Heart left ventricle (tissue), 16 donors: ENCODE results near the gene ICAM5. TPM values are rescaled to one million over a fixed set of nuclear protein-coding genes. Genes with fewer than 3 reads are reported as not detected.

Experiments
- ATAC-seq, 4 donors: fragments of 200-7000 bp; cut with Tn5 transposase; one replicate each; pipeline ENCODE4 v1.9.1; 2020 to 2022; ENCODE audit warnings: moderate library complexity in 4 of 4, mild to moderate bottlenecking in 3 of 4, moderate number of reproducible peaks in 1 of 4
- DNase-seq, 5 donors: peaks; one replicate each; pipeline ENCODE4 v3.0.0-alpha.2; 2020
- H3K27ac ChIP-seq, 12 donors: fragments of 200-600 bp; sonication (generic) in 4 of 12; one replicate each; pipeline versions ENCODE4 v1.5.0 to v1.8.0; 2016 to 2022; ENCODE audit warnings: mild to moderate bottlenecking in 2 of 12
- H3K27me3 ChIP-seq, 9 donors: fragments of 200-600 bp; sonication (generic) in 2 of 9; one replicate each; pipeline versions ENCODE4 v1.5.1 to v1.8.0; 2016 to 2022; ENCODE audit warnings: mild to moderate bottlenecking in 3 of 9
- H3K36me3 ChIP-seq, 9 donors: fragments of 200-600 bp; sonication (generic) in 2 of 9; one replicate each; pipeline versions ENCODE4 v1.5.0 to v1.8.0; 2018 to 2022; ENCODE audit warnings: mild to moderate bottlenecking in 2 of 9
- H3K4me1 ChIP-seq, 12 donors: fragments of 200-600 bp; sonication (generic) in 4 of 12; one replicate each; pipeline versions ENCODE4 v1.5.0 to v1.8.0; 2016 to 2022; ENCODE audit warnings: mild to moderate bottlenecking in 3 of 12
- H3K4me3 ChIP-seq, 12 donors: fragments of 200-600 bp; sonication (generic) in 4 of 12; one replicate each; pipeline versions ENCODE4 v1.5.0 to v1.8.0; 2017 to 2022; ENCODE audit warnings: mild to moderate bottlenecking in 9 of 12, moderate library complexity in 4 of 12
- H3K9me3 ChIP-seq, 12 donors: fragments of 200-600 bp; sonication (generic) in 4 of 12; one replicate each; pipeline versions ENCODE4 v1.5.0 to v1.8.0; 2016 to 2022; ENCODE audit warnings: mild to moderate bottlenecking in 1 of 12
- POLR2A ChIP-seq, 2 donors: fragments of 450-650 bp; IDR thresholded peaks; one replicate each; pipeline ENCODE4 v1.6.1; 2017; ENCODE audit warnings: antibody characterized with exemption in 2 of 2, mild to moderate bottlenecking in 2 of 2, moderate library complexity in 2 of 2
- WGBS, 4 donors: extraction: QIAGEN DNeasy Blood & Tissue Kit in 2 of 4; methylation state at CpG; one replicate each; pipeline versions ENCODE4 v1.1.5 to v1.1.7; 2013 to 2018; 5-methylcytosine and 5-hydroxymethylcytosine counted together
- intact Hi-C, 10 donors: fragments of 100-400 bp; cut with DNase I; formaldehyde crosslinking; loops; one replicate each; pipeline versions ENCODE4 v1.11.1 to v1.14.2; 2022
- polyA plus RNA-seq, 2 donors: library from polyadenylated mRNA; stranded (reverse); fragments of 200-250 nt; gene quantifications; one replicate each; pipeline ENCODE4 v1.2.3, GENCODE V29; 2013
- total RNA-seq, 9 donors: library from RNA; depleted of rRNA in 2 of 9; stranded (reverse); fragments of >200 nt in 2 of 9; fragmentation: NEBNext Ultra II Directional in 3 of 9; extraction: Animal tissue kit (Norgen Biotek cat#: 25700) in 3 of 9; gene quantifications; one replicate each; pipeline versions ENCODE4 v1.1.0 to v1.2.4, GENCODE V29; 2016 to 2023
- TF ChIP-seq, protein P1 (sequence below), 12 donors: fragments of 200-600 bp; sonication (generic) in 4 of 12; IDR thresholded peaks; one replicate each; pipeline versions ENCODE4 v1.5.0 to v1.8.0; 2018 to 2022; ENCODE audit warnings: antibody characterized with exemption in 12 of 12, mild to moderate bottlenecking in 5 of 12
- donor health status: ischemic (EF 13 %, LVEDD 7.1; RV severe dilation, severe dysfunction).
- donor health status: healthy with polysubstance abuse.
- donor health status: DM: no; HTN: yes; CAD: no.
- donor health status: DM: no; HTN: no; CAD: no.
- donor health status: ischemic (EF 25% LVEDD 6.9; RV normal size, moderate dysfunction).
- donor health status: ischemic (EF 25% LVEDD 5.7; RV mildly dilated, moderate dysfunction).
- donor health status: healthy.
- donor health status: DM: yes; HTN: yes; CAD: no.
- donor health status: ischemic (EF 35%, LVEDD 5.7; RV mildly dilated, moderate dysfunction).
- donor health status: nonischemic (EF 11% LVEDD 7.7; RV severe dilation, severe dysfunction).
- donor health status: DM: yes; HTN: yes; CAD: no.
- donor health status: PGD.
- donor health status: ischemic (EF 29% LVEDD 5.4; RV normal size, mild dysfunction).
- donor health status: nonischemic (EF 23%, LVEDD 6.1; RV moderate dilation, normal function).

Gene ICAM5
- total and polyA plus RNA-seq, 11 donors, result 0.11 to 0.98 (median 0.34) TPM; not detected in 2

DNA sequence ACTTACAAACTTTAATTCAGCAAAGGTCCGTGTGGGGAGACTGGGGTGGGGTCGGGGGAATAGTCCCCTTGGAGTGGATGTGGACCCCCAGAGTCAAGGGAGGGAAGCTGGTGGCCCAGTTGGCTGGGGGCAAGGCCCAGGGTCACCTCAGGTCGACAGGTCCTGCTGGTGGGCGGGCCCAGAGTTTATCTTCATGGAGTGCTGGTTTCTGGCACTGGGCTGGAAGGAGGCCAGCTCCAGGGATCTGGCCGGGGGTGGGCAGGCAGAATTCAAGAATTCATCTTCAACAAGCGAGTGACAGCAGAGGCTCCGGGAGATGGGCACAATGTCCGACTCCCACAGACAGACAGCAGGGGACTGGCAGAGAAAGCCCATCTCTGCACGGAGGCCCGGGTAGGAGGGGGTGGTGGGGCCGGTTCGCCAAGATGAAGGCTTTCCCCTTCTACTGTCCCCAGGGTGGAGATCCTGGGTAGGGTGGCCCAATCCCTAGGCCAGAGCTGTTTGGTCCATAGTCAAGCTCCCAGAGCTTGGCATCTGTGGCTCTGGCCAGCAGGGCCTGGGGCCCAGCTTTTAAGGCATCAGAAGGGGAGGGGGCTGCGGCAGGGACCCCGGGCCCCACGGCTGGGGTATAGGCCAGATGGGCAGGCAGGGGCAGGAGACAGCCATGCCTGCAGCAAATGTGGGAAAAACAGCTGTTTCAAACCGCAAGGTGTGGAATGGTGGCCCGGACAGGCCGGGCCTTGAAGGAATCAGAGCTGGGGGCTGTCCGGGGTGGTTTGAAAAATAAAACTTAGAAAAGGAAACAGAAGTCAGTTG lies 26.7 kb downstream of the ICAM5 start:
- ATAC-seq, result peak in 2 of 4 donors; percentile 17 to 29
- no peak for DNase-seq
- TF ChIP-seq, protein P1, sequence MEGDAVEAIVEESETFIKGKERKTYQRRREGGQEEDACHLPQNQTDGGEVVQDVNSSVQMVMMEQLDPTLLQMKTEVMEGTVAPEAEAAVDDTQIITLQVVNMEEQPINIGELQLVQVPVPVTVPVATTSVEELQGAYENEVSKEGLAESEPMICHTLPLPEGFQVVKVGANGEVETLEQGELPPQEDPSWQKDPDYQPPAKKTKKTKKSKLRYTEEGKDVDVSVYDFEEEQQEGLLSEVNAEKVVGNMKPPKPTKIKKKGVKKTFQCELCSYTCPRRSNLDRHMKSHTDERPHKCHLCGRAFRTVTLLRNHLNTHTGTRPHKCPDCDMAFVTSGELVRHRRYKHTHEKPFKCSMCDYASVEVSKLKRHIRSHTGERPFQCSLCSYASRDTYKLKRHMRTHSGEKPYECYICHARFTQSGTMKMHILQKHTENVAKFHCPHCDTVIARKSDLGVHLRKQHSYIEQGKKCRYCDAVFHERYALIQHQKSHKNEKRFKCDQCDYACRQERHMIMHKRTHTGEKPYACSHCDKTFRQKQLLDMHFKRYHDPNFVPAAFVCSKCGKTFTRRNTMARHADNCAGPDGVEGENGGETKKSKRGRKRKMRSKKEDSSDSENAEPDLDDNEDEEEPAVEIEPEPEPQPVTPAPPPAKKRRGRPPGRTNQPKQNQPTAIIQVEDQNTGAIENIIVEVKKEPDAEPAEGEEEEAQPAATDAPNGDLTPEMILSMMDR (IDR thresholded peaks at IDR 0.05), result no peak
- no peak for TF ChIP-seq POLR2A (IDR thresholded peaks at IDR 0.05)
- Histone ChIP-seq H3K4me3 (peak overlapping the region in 10 of 12 donors; percentile 62 to 95 (median 82)), H3K4me1 (peaks cover 0 to 20% (median 13%) of the 10 kb centered on the region in 12 donors), H3K27me3 (no peaks in the 10 kb centered on the region), H3K27ac (peak overlapping the region in 6 of 12 donors; percentile 12 to 77 (median 64)), H3K36me3 (peaks cover 0 to 55% (median 47%) of the 10 kb centered on the region in 9 donors), H3K9me3 (no peaks in the 10 kb centered on the region)
- 57 to 63% (median 60%) methylated on average over 14 to 19 of the region's 19 CpGs for WGBS, 4 donors
- intact Hi-C loops, result loop anchor here in 2 of 10 donors (2.0 to 5.0 kb wide), 2 partner anchors 16 to 46 kb away; partner anchors contain the start of gene RAVER1 (in 1 of the 2)

DNA sequence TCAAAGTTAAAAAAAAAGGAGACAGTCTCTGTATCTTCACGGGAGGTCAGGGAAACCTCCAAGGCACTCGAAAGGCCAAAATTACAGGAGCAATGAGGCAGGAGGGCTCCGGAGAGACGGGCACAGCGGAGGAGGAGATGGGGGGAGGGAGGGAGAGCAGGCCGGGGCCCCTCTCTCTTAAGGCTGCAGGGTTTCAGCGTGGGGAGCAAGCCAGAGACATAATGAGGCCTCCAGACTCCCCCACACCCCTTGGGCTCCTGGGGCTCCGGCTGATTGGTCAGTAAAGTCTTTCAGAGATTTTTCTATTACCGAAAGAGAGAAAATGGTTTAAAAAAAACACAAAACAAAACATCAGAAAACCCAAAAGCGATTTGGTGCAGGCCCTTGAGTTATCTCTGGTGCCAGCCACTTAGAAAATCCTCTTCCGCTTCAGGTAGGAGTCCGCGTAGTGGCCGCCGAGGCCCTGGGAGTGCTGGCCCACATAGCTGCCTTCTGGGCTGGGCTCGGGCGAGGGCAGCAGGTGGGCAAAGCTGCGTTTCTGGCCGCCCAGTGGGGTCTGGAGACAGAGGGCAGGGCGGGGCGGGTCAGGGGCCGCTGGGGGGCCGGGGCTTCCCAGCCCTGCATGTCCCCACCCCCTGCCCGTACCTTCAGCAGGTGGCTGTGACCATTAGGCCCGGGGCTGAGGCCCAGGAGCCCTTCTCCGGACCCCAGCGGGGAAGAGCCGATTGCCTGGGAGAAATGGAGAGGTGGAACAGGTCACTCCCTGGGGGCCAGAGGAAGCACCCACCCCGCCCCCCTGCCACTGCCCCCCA lies 27.5 kb downstream of the ICAM5 start:
- Histone ChIP-seq H3K27me3 (no peaks in the 10 kb centered on the region), H3K4me1 (peaks cover 0 to 20% (median 13%) of the 10 kb centered on the region in 12 donors), H3K36me3 (peaks cover 0 to 63% (median 55%) of the 10 kb centered on the region in 9 donors), H3K27ac (no peak overlapping the region), H3K9me3 (no peaks in the 10 kb centered on the region), H3K4me3 (no peak overlapping the region)
- WGBS, 4 donors, result 85 to 89% (median 87%) methylated on average over 22 to 29 of the region's 29 CpGs
- intact Hi-C loops, result loop anchor here in 2 of 10 donors (2.0 to 5.0 kb wide), 2 partner anchors 16 to 45 kb away; partner anchors contain the start of gene RAVER1 (in 1 of the 2)
- DNase-seq, result no peak
- TF ChIP-seq POLR2A (IDR thresholded peaks at IDR 0.05), result no peak
- TF ChIP-seq, protein P1 (IDR thresholded peaks at IDR 0.05), result no peak
- ATAC-seq, result no peak

DNA sequence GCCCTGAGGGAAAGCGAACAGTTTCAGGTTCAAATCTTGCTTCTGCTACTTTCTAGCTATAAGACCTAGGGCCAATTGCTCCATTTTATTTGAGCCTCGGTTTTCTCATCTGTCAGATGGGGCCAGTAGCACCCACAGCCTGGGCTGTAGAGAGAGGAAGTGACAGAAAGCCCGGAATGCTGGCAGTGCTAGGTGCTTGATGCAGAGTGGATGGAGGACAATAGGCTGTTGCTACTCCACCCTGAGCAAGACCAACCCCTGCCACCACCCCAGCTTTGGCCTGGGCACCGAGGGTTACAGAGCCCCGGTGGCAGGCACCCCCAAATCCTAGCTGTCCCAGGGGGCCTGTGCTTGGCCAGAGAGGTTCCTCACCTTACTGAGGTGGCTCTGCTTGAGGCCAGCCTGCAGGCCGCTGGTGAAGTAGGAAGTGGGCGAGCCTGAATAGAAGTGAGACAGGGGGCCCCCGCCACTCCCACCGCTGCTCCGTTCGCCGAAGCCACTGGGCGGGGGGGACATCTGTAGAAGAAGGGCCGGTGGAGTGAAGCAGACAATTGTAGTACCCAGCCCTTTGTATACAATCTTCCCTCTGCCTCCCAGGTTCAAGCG lies 28.2 kb downstream of the ICAM5 start:
- WGBS, 4 donors, result 93 to 96% (median 94%) methylated on average over 14 to 15 of the region's 15 CpGs
- H3K27ac ChIP-seq, result no peak overlapping the region
- no peaks in the 10 kb centered on the region for H3K27me3 ChIP-seq
- H3K4me1 ChIP-seq, result peaks cover 0 to 20% (median 13%) of the 10 kb centered on the region in 12 donors
- no peak for DNase-seq
- intact Hi-C loops, result loop anchor here in 2 of 10 donors (2.0 to 5.0 kb wide), 2 partner anchors 15 to 44 kb away; partner anchors contain the start of gene RAVER1 (in 1 of the 2)
- ATAC-seq, result no peak
- TF ChIP-seq POLR2A (IDR thresholded peaks at IDR 0.05), result no peak
- TF ChIP-seq, protein P1 (IDR thresholded peaks at IDR 0.05), result no peak
- no peak overlapping the region for H3K4me3 ChIP-seq
- H3K36me3 ChIP-seq, result peaks cover 0 to 70% (median 61%) of the 10 kb centered on the region in 9 donors
- no peaks in the 10 kb centered on the region for H3K9me3 ChIP-seq
